K562 (cell line): ENCODE results near the gene GPSM3. TPM values are rescaled to one million over a fixed set of nuclear protein-coding genes. Genes with fewer than 3 reads are reported as not detected.
"Not testable (repeated sequence)": the region's sequence is repeated elsewhere in the genome, so short reads cannot be mapped to it uniquely, and the experiment has no call there.

ENCODE experiments used
- ATAC-seq: fragments of 200-7000 bp; cut with Tn5 transposase; 3 replicates; pipeline ENCODE4 v1.9.1; 2020; ENCODE audit warnings: moderate library complexity
- BruUV-seq: library from RNA; stranded (reverse); fragments of 400-500 nt; replicated peaks from 2 replicates; lab custom pipeline; 2021; lab: Mats Ljungman, UMichigan
- CTCF ChIA-PET: fragments of 300-600 bp; formaldehyde crosslinking; extraction: SDS; loops from one replicate; lab custom pipeline; 2021; ENCODE audit warnings: low intra/inter-chr PET ratio; lab: Yijun Ruan, JAX
- POLR2A ChIA-PET: fragments of 300-600, 350-650 bp; sonication (Branson Sonifier 250); formaldehyde crosslinking; extraction: SDS; loops from one replicate; lab custom pipeline; 2021; ENCODE audit warnings: antibody characterized with exemption, inconsistent platforms; lab: Yijun Ruan, JAX
- DNase-seq, 4 experiments: peaks; one replicate each; pipeline versions ENCODE4 v3.0.0 to v3.0.0-alpha.2; 2011 to 2018; ENCODE audit warnings: low spot score in 3 of 4, mixed read lengths in 3 of 4; ENCODE audit errors: extremely low read depth in 1 of 4
- FAIRE-seq: peaks from 2 replicates; lab custom pipeline; 2011; peaks lifted over from hg19 to GRCh38; lab: Jason Lieb, UNC
- H2AFZ ChIP-seq: 2 replicates; pipeline ENCODE4 v1.6.0; 2011; ENCODE audit warnings: low read depth, low read length, control low read depth, inconsistent platforms
- H3K27ac ChIP-seq: fragments of 200-600 bp; 3 replicates; pipeline ENCODE4 v1.8.0; 2011; ENCODE audit warnings: low read depth, mild to moderate bottlenecking, control low read depth, inconsistent platforms, low read length, moderate library complexity, mixed read lengths; ENCODE audit errors: extremely low read depth
- H3K27me3 ChIP-seq, 2 experiments: fragments of 300-600 bp in 1 of 2; 2 replicates in 1 of 2; 3 replicates in 1 of 2; pipeline versions ENCODE4 v1.6.0 to v1.8.0; 2011; ENCODE audit warnings: inconsistent platforms in 2 of 2, low read length in 2 of 2, mild to moderate bottlenecking in 1 of 2, mixed read lengths in 1 of 2, moderate library complexity in 1 of 2; ENCODE audit not compliant: control insufficient read depth in 2 of 2, insufficient read depth in 2 of 2
- H3K36me3 ChIP-seq: fragments of 300-600 bp; 3 replicates; pipeline ENCODE4 v1.8.0; 2011; ENCODE audit warnings: mild to moderate bottlenecking, low read length, inconsistent platforms; ENCODE audit not compliant: control insufficient read depth, insufficient read depth
- H3K4me1 ChIP-seq, 2 experiments: fragments of 200-600 bp in 1 of 2; replicated peaks in 1 of 2; 2 replicates in 1 of 2; 3 replicates in 1 of 2; pipeline versions ENCODE4 v1.5.1 to v1.8.0; 2011; ENCODE audit warnings: inconsistent platforms in 2 of 2, low read length in 2 of 2, mild to moderate bottlenecking in 1 of 2, mixed read lengths in 1 of 2, moderate library complexity in 1 of 2; ENCODE audit not compliant: control insufficient read depth in 2 of 2, insufficient read depth in 2 of 2
- H3K4me2 ChIP-seq: 2 replicates; pipeline ENCODE4 v1.6.1; 2011; ENCODE audit warnings: low read length, control low read depth, inconsistent platforms, mixed read lengths; ENCODE audit not compliant: insufficient read depth
- H3K4me3 ChIP-seq: fragments of 200-600 bp; sonication (generic), shearing (Covaris generic); 2 replicates; pipeline ENCODE4 v1.5.1; 2016; ENCODE audit warnings: control low read depth, inconsistent platforms
- H3K79me2 ChIP-seq: fragments of 200-600 bp; 3 replicates; pipeline ENCODE4 v1.8.0; 2011; ENCODE audit warnings: low read length, inconsistent platforms; ENCODE audit not compliant: control insufficient read depth, insufficient read depth
- H3K9ac ChIP-seq, 2 experiments: 2 replicates each; pipeline versions ENCODE4 v1.6.0 to v1.6.1; 2011; ENCODE audit warnings: low read depth in 2 of 2, low read length in 2 of 2, control low read depth in 1 of 2, inconsistent platforms in 1 of 2, mild to moderate bottlenecking in 1 of 2, mixed read lengths in 1 of 2; ENCODE audit not compliant: insufficient read depth in 1 of 2
- H3K9me1 ChIP-seq: one replicate; pipeline ENCODE4 v1.6.0; 2011; ENCODE audit warnings: inconsistent platforms, mild to moderate bottlenecking, low read length, moderate library complexity; ENCODE audit not compliant: control insufficient read depth, insufficient read depth
- H3K9me3 ChIP-seq: replicated peaks from 2 replicates; pipeline ENCODE4 v1.5.1; 2011; ENCODE audit warnings: low read depth, low read length, inconsistent platforms; ENCODE audit not compliant: control insufficient read depth, insufficient read depth
- H4K20me1 ChIP-seq: replicated peaks from 2 replicates; pipeline ENCODE4 v1.6.1; 2011; ENCODE audit warnings: low read length, inconsistent platforms, mixed read lengths; ENCODE audit not compliant: control insufficient read depth, insufficient read depth
- ATF3 ChIP-seq, 2 experiments: fragments of 450-650 bp in 1 of 2; sonication (generic) in 1 of 2; formaldehyde crosslinking in 1 of 2; IDR thresholded peaks in 1 of 2; conservative IDR thresholded peaks in 1 of 2; 2 replicates each; pipeline versions ENCODE4 v1.6.1 to v1.8.1; 2016 to 2023; ENCODE audit warnings: mild to moderate bottlenecking in 2 of 2, moderate library complexity in 2 of 2, inconsistent platforms in 1 of 2, missing genetic modification reagents in 1 of 2
- CEBPG ChIP-seq, 3 experiments: fragments of 200-800 bp in 1 of 3; sonication (Bioruptor generic) in 1 of 3; sonication (generic) in 1 of 3; formaldehyde crosslinking in 1 of 3; IDR thresholded peaks in 2 of 3; conservative IDR thresholded peaks in 1 of 3; 2 replicates each; pipeline versions ENCODE4 v1.6.1 to v1.8.0; 2016 to 2022; ENCODE audit warnings: missing compliant biosample characterization in 2 of 3, missing genetic modification characterization in 2 of 3, mild to moderate bottlenecking in 1 of 3, missing genetic modification reagents in 1 of 3
- CXXC5 ChIP-seq: fragments of 250-450 bp; sonication (Bioruptor Pico); IDR thresholded peaks from 2 replicates; pipeline ENCODE4 v1.8.0; 2022; ENCODE audit warnings: inconsistent platforms, mild to moderate bottlenecking, moderate library complexity
- MCM2 ChIP-seq: fragments of 450-650 bp; IDR thresholded peaks from 2 replicates; pipeline ENCODE4 v1.6.1; 2017; ENCODE audit warnings: low read depth, mild to moderate bottlenecking
- NR2C1 ChIP-seq, 2 experiments: fragments of 450-650 bp; IDR thresholded peaks; 2 replicates each; pipeline ENCODE4 v1.6.1; 2017; ENCODE audit warnings: mild to moderate bottlenecking in 2 of 2, antibody characterized with exemption in 1 of 2, inconsistent platforms in 1 of 2, missing compliant biosample characterization in 1 of 2, missing genetic modification characterization in 1 of 2
- NR2C2 ChIP-seq, 2 experiments: fragments of 200-800 bp in 1 of 2; sonication (Bioruptor generic) in 1 of 2; sonication (generic) in 1 of 2; formaldehyde crosslinking in 1 of 2; IDR thresholded peaks; 2 replicates each; pipeline versions ENCODE4 v1.6.1 to v1.8.0; 2016 to 2022; ENCODE audit warnings: mild to moderate bottlenecking in 1 of 2, missing compliant biosample characterization in 1 of 2, missing genetic modification characterization in 1 of 2, missing genetic modification reagents in 1 of 2
- RAD51 ChIP-seq: fragments of 450-650 bp; IDR thresholded peaks from 2 replicates; pipeline ENCODE4 v1.7.1; 2016; ENCODE audit warnings: low read depth, mild to moderate bottlenecking, borderline replicate concordance
- SMAD4 ChIP-seq: fragments of 250-450 bp; sonication (Bioruptor Pico); conservative IDR thresholded peaks from 2 replicates; pipeline ENCODE4 v1.8.0; 2021; ENCODE audit warnings: inconsistent platforms, mild to moderate bottlenecking, moderate library complexity
- TRIM24 ChIP-seq, 2 experiments: fragments of 450-650 bp; IDR thresholded peaks; 2 replicates each; pipeline ENCODE4 v1.6.1; 2016
- ZKSCAN1 ChIP-seq: fragments of 150-350 bp; IDR thresholded peaks from 2 replicates; pipeline ENCODE4 v1.6.1; 2016; ENCODE audit warnings: low read depth, low read length
- ZNF175 ChIP-seq: fragments of 200-800 bp; sonication (Bioruptor generic); IDR thresholded peaks from 2 replicates; pipeline ENCODE4 v1.6.1; 2016; ENCODE audit warnings: low read depth, mild to moderate bottlenecking, missing genetic modification characterization, missing compliant biosample characterization
- ZNF212 ChIP-seq: fragments of 450-650 bp; formaldehyde crosslinking; IDR thresholded peaks from 2 replicates; pipeline ENCODE4 v1.4.0; 2020; ENCODE audit warnings: mild to moderate bottlenecking
- WGBS: fragments of 100-300 bp; shearing (Covaris generic); methylation state at CpG from one replicate; pipeline ENCODE4 v1.1.6; 2016; ENCODE audit warnings: low coverage, mixed read lengths; ENCODE audit not compliant: insufficient coverage; ENCODE audit errors: missing lambda C conversion rate; 5-methylcytosine and 5-hydroxymethylcytosine counted together
- in situ Hi-C: fragments of 300-500 bp; cut with MboI; formaldehyde crosslinking; loops from 4 replicates; pipeline ENCODE4 v1.15.0; 2018; ENCODE audit warnings: inconsistent platforms, mixed read lengths
- intact Hi-C: fragments of 100-400 bp; cut with micrococcal nuclease; formaldehyde crosslinking; loops from 2 replicates; pipeline ENCODE4 v1.14.2; 2022
- polyA plus RNA-seq, 8 experiments: library from polyadenylated mRNA; depleted of rRNA in 4 of 8; stranded (reverse) in 5 of 8; unstranded in 3 of 8; fragments of >200 nt; fragmentation: Nextera tagmentation in 2 of 8; fragmentation: Illumina TruSeq in 1 of 8; extraction: Ambion mirVana in 2 of 8; extraction: Trizol in 1 of 8; gene quantifications; 2 replicates each; pipeline versions ENCODE4 v1.2.1 to v1.2.3, GENCODE V29; 2011 to 2014; ENCODE audit warnings: inconsistent platforms in 1 of 8, missing spikeins in 1 of 8
- total RNA-seq, 7 experiments: library from RNA; depleted of rRNA in 6 of 7; stranded (reverse); fragments of >200 nt in 6 of 7; fragmentation: Illumina TruSeq in 2 of 7; extraction: Trizol in 2 of 7; gene quantifications; 2 replicates each; pipeline versions ENCODE4 v1.2.1 to v1.2.3, GENCODE V29; 2011 to 2021; ENCODE audit warnings: low replicate concordance in 1 of 7

The GPSM3 gene
- total and polyA plus RNA-seq, 9 of the 15 experiments (the other 6 are each of a cell fraction or from before 2014, with no cell fraction given), result 5.3 to 42.6 (median 24.4) TPM

DNA sequence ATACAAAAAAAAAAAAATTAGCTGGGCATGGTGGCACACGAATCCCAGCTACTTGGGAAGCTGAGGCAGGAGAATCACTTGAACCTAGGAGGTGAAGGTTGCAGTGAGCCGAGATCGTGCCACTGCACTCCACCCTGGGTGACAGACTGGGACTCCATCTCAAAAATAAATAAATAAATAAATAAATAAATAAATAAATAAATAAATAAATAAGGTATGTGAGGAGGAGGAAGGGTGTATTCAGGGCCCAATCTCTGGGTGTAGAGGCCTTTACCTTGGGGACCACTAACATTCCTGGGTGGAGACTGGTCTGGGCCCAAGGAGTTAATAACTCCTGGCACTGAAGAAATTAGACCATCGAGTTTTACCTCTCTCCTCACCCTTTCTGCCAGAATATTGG lies 19.0 kb upstream of the GPSM3 start:
- H3K9me1 ChIP-seq, in situ Hi-C loops, intact Hi-C loops, FAIRE-seq, DNase-seq, H3K27ac ChIP-seq, H4K20me1 ChIP-seq, H3K79me2 ChIP-seq, BruUV-seq, H3K9me3 ChIP-seq, H3K4me2 ChIP-seq, H3K9ac ChIP-seq, ATAC-seq, H3K4me3 ChIP-seq, CTCF ChIA-PET, H3K36me3 ChIP-seq, H2AFZ ChIP-seq: not testable (repeated sequence)
- Histone ChIP-seq H3K27me3 (peaks cover 0 to 14% of the 10 kb centered on the region in 2 experiments; a peak in 2 of 5 replicates), H3K4me1 (peaks cover 8 to 11% of the 10 kb centered on the region in 2 experiments; a peak in 4 of 5 replicates)
- WGBS, result 17% methylated on average over 4 of the region's 4 CpGs
- POLR2A ChIA-PET, result interaction anchor here (2.6 kb wide), 1 partner anchor 16 kb away, joined by 9 read pairs; no protein-coding TSS in a partner anchor

GRCh38 chr6:32210191-32210601 lies 17.8 kb upstream of the GPSM3 start:
- ATAC-seq (peak; percentile 69), DNase-seq (no peak), FAIRE-seq (no peak)
- Histone ChIP-seq H3K4me1 (peaks cover 3 to 6% of the 10 kb centered on the region in 2 experiments; a peak in 4 of 5 replicates), H3K4me3 (no peak overlapping the region), H3K27me3 (peaks cover 0 to 14% of the 10 kb centered on the region in 2 experiments; a peak in 2 of 5 replicates), H3K36me3 (no peaks in the 10 kb centered on the region), H3K9me3 (no peaks in the 10 kb centered on the region), H3K9ac (peak overlapping the region in 1 of 2 experiments; percentile 39; a peak in 1 of 4 replicates), H3K4me2 (no peak overlapping the region), H3K27ac (no peak overlapping the region; the same call in 2 of the 3 replicates), H2AFZ (peak overlapping the region; percentile 30; the same call in 1 of the 2 replicates), H3K79me2 (no peaks in the 10 kb centered on the region), H4K20me1 (no peaks in the 10 kb centered on the region), H3K9me1 (no peaks in the 10 kb centered on the region)
- BruUV-seq, result no TSS peak
- intact Hi-C loops (no loop called here), in situ Hi-C loops (no loop called here)
- POLR2A ChIA-PET, result no interaction called here
- 39% methylated on average over 5 of the region's 5 CpGs for WGBS
- CTCF ChIA-PET, result no interaction called here
- TF ChIP-seq CEBPG (CRISPR knock-in tag; IDR thresholded peaks at IDR 0.05) (peak; percentile 72), CEBPG (tag; conservative IDR thresholded peaks at IDR 0.05 in 1 of 2, IDR thresholded peaks at IDR 0.05 in 1 of 2) (peak in 1 of 2 experiments; percentile 62; a peak in 2 of 4 replicates), TRIM24 (IDR thresholded peaks at IDR 0.05) (peak; percentile 63 to 66; a peak in 2 of 4 replicates), ATF3 (IDR thresholded peaks at IDR 0.05) (peak; percentile 22; the same call in 1 of the 2 replicates), ATF3 (CRISPR knock-in tag; conservative IDR thresholded peaks at IDR 0.05) (no peak), MCM2 (no peak), ZKSCAN1 (no peak), NR2C2 (CRISPR knock-in tag; IDR thresholded peaks at IDR 0.05) (no peak), NR2C2 (tag; IDR thresholded peaks at IDR 0.05) (peak; percentile 70), ZNF175 (CRISPR knock-in tag) (peak; percentile 78; the same call in 1 of the 2 replicates), SMAD4 (CRISPR knock-in tag) (0 out of 2 replicates have a peak, but pooled peaks have one; percentile 26), CXXC5 (CRISPR knock-in tag) (0 out of 2 replicates have a peak, but pooled peaks have one; percentile 15), ZNF212 (CRISPR knock-in tag) (no peak), RAD51 (no peak), NR2C1 (IDR thresholded peaks at IDR 0.05) (peak; percentile 70; the same call in 1 of the 2 replicates), NR2C1 (tag; IDR thresholded peaks at IDR 0.05) (peak; percentile 90)
